A673 (cell line): ENCODE data around the gene PNLDC1. TPM values are rescaled to one million over a fixed set of nuclear protein-coding genes. Genes with fewer than 3 reads are reported as not detected.
"Not testable (repeated sequence)": the region's sequence is repeated elsewhere in the genome, so short reads cannot be mapped to it uniquely, and the experiment has no call there.

Experiments
- BruUV-seq: library from RNA; stranded (reverse); fragments of 400-500 nt; replicated peaks from 2 replicates; lab custom pipeline; 2021; lab: Mats Ljungman, UMichigan
- CTCF ChIA-PET: fragments of 300-600 bp; sonication (Branson Sonifier 250); formaldehyde crosslinking; loops from one replicate; lab custom pipeline; 2022; ENCODE audit warnings: antibody characterized with exemption; lab: Charles Lee
- POLR2A ChIA-PET: fragments of 300-600 bp; sonication (Branson Sonifier 250); formaldehyde crosslinking; loops from one replicate; lab custom pipeline; 2022; ENCODE audit warnings: antibody characterized with exemption; ENCODE audit not compliant: low non-redundant PET; lab: Charles Lee
- DNase-seq: peaks from one replicate; pipeline ENCODE4 v3.0.0-alpha.2; 2015; ENCODE audit warnings: low spot score
- H3K27ac ChIP-seq: fragments of 200-600 bp; sonication (generic); 2 replicates; pipeline ENCODE4 v1.5.1; 2016; ENCODE audit warnings: mixed run types, low read depth, mild to moderate bottlenecking, mixed read lengths, antibody characterized with exemption, low read length; ENCODE audit not compliant: poor library complexity, severe bottlenecking
- H3K27me3 ChIP-seq: fragments of 200-600 bp; sonication (generic); replicated peaks from 2 replicates; pipeline ENCODE4 v1.6.1; 2017; ENCODE audit warnings: mixed run types, low read depth, mild to moderate bottlenecking, mixed read lengths, antibody characterized with exemption, low read length; ENCODE audit not compliant: insufficient read depth, poor library complexity
- H3K36me3 ChIP-seq: fragments of 200-600 bp; sonication (generic); 2 replicates; pipeline ENCODE4 v1.6.1; 2016; ENCODE audit warnings: mixed run types, mild to moderate bottlenecking, mixed read lengths, antibody characterized with exemption, low read length; ENCODE audit not compliant: insufficient read depth, poor library complexity, severe bottlenecking
- H3K4me1 ChIP-seq: fragments of 200-600 bp; sonication (generic); 2 replicates; pipeline ENCODE4 v1.6.1; 2017; ENCODE audit warnings: mixed run types, mild to moderate bottlenecking, mixed read lengths, antibody characterized with exemption, low read length; ENCODE audit not compliant: insufficient read depth, poor library complexity, severe bottlenecking
- H3K4me3 ChIP-seq: fragments of 200-600 bp; sonication (generic); 2 replicates; pipeline ENCODE4 v1.5.1; 2016; ENCODE audit warnings: low read depth, mixed run types, mild to moderate bottlenecking, mixed read lengths, low read length; ENCODE audit not compliant: poor library complexity, severe bottlenecking
- H3K9me3 ChIP-seq: fragments of 200-600 bp; sonication (generic); 2 replicates; pipeline ENCODE4 v1.6.1; 2016; ENCODE audit warnings: mixed run types, low read depth, mild to moderate bottlenecking, mixed read lengths, antibody characterized with exemption, low read length; ENCODE audit not compliant: poor library complexity, severe bottlenecking
- CTCF ChIP-seq: fragments of 300-800, 200-600 bp; sonication (generic); conservative IDR thresholded peaks from 2 replicates; pipeline ENCODE4 v1.5.1; 2017; ENCODE audit warnings: low read depth, mild to moderate bottlenecking, antibody characterized with exemption, low read length, moderate library complexity, mixed read lengths
- EZH2 ChIP-seq: fragments of 200-600 bp; sonication (generic); IDR thresholded peaks from 2 replicates; pipeline ENCODE4 v1.6.1; 2017; ENCODE audit warnings: borderline replicate concordance, low read depth, mild to moderate bottlenecking, mixed read lengths, antibody characterized with exemption, low read length; ENCODE audit not compliant: poor library complexity, severe bottlenecking
- intact Hi-C: fragments of 100-400 bp; cut with micrococcal nuclease; formaldehyde crosslinking; loops from one replicate; pipeline ENCODE4 v1.10.0; 2022; ENCODE audit not compliant: unreplicated experiment
- total RNA-seq: library from RNA; stranded (reverse); gene quantifications from 2 replicates; pipeline ENCODE4 v1.2.3, GENCODE V29; 2021

PNLDC1 gene
- total RNA-seq, 1 experiment from 2014 or later = 0.58 TPM

- BruUV-seq = no TSS peak
- H3K4me3 ChIP-seq = peak within 1 kb of the TSS; percentile 88
- peak within 1 kb of the TSS; percentile 91 for H3K27ac ChIP-seq
- peaks cover 23% of the 10 kb centered on the region for H3K4me1 ChIP-seq
- DNase-seq = peak; percentile 100
- intact Hi-C loops = loop anchor here (1.0 to 2.0 kb wide), 3 partner anchors 62 to 99 kb away; partner anchors contain the start of gene WTAP
- H3K36me3 ChIP-seq = peaks cover 64% of the 10 kb centered on the region
- CTCF ChIA-PET = no interaction called here
- POLR2A ChIA-PET = interaction anchor here (0.6 kb wide), 1 partner anchor 62 kb away, joined by 4 read pairs; the partner anchor contains the start of gene WTAP
- no peak for TF ChIP-seq EZH2
- TF ChIP-seq CTCF = no peak
- H3K27me3 ChIP-seq = no peaks in the 10 kb centered on the region
- H3K9me3 ChIP-seq = no peaks in the 10 kb centered on the region
These were observed 10.5 kb upstream of the PNLDC1 start, which contains the start of gene TCP1 for GRCh38 chr6:159789377-159790148. TCP1 (minus strand) TSS chr6:159789602; CDS start chr6:159789468, 134 bp downstream.

- peak within 1 kb of the TSS; percentile 91 for H3K27ac ChIP-seq
- POLR2A ChIA-PET = interaction anchor here (0.6 kb wide), 1 partner anchor 63 kb away, joined by 4 read pairs; the partner anchor contains the start of gene WTAP
- H3K4me1 ChIP-seq = peaks cover 23% of the 10 kb centered on the region
- BruUV-seq = TSS peak; percentile 32
- no peaks in the 10 kb centered on the region for H3K9me3 ChIP-seq
- peaks cover 56% of the 10 kb centered on the region for H3K36me3 ChIP-seq
- H3K4me3 ChIP-seq = peak within 1 kb of the TSS; percentile 88
- peak; percentile 98 for DNase-seq
- CTCF ChIA-PET = no interaction called here
- no peaks in the 10 kb centered on the region for H3K27me3 ChIP-seq
- intact Hi-C loops = loop anchor here (2.0 kb wide), 1 partner anchor 62 kb away; no protein-coding TSS in a partner anchor
- no peak for TF ChIP-seq EZH2
- TF ChIP-seq CTCF = no peak
These were observed 9.7 kb upstream of the PNLDC1 start, which contains the start of gene MRPL18 for GRCh38 chr6:159790149-159790955. MRPL18 (plus strand) TSS chr6:159790467; CDS start chr6:159790588, 121 bp downstream.

GRCh38 chr6:159790956-159791598 lies 9.0 kb upstream of the PNLDC1 start:
- intact Hi-C loops = loop anchor here (2.0 kb wide), 1 partner anchor 62 kb away; no protein-coding TSS in a partner anchor
- no peak for TF ChIP-seq EZH2
- TF ChIP-seq CTCF = no peak

GRCh38 chr6:159794976-159795375 lies 5.1 kb upstream of the PNLDC1 start:
- intact Hi-C loops, H3K27me3 ChIP-seq, POLR2A ChIA-PET, BruUV-seq, H3K4me1 ChIP-seq, CTCF ChIA-PET, H3K4me3 ChIP-seq, DNase-seq, H3K9me3 ChIP-seq, H3K27ac ChIP-seq: not testable (repeated sequence)
- peaks cover 56% of the 10 kb centered on the region for H3K36me3 ChIP-seq

More at GRCh38 chr6:159790956-159791598, 9.0 kb upstream of the PNLDC1 start:
- peaks cover 54% of the 10 kb centered on the region for H3K36me3 ChIP-seq
- no peaks in the 10 kb centered on the region for H3K27me3 ChIP-seq
- BruUV-seq = no TSS peak
- ChIA-PET POLR2A (no interaction called here), CTCF (no interaction called here)
- H3K4me3 ChIP-seq = peak overlapping the region; percentile 88
- peaks cover 23% of the 10 kb centered on the region for H3K4me1 ChIP-seq
- no peak for DNase-seq
- no peaks in the 10 kb centered on the region for H3K9me3 ChIP-seq
- peak overlapping the region; percentile 91 for H3K27ac ChIP-seq
